ENCODE data around the gene AVPR1B.

AVPR1B gene

DNA sequence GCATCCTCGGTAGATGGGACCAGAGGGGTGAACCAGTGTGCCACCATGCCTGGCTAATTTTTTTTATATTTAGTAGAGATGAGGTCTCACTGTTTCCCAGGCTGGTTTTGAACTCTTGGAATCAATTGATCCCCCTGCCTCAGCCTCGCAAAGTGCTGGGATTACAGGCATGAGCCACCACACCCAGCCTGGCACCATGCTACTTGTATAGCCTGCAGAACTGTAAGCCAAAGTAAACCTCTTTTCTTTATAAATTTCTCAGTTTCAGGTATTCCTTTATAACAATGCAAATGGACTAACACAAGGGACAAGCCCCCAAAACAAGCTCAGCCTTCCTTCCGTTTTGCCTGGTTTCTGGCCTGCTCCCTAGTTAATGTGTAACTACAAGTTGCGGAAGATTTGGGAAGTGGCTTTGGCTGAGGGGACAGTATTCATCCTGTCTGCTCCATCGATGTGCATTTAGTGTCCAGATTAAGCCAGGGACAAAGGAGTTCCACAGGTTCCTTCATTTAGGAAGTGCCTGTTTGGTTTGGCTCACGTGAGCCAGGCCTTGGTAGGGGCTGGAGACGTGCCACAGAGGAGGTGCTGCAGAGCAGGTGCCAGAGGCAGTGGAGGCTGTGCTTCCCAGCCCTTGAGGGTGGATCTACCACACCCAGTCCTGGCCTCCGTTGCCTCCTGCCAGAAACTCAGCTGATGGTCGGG lies 4.4 kb downstream of the AVPR1B start:
- DNase-seq (ENCODE audit: low spot score): no peak

DNA sequence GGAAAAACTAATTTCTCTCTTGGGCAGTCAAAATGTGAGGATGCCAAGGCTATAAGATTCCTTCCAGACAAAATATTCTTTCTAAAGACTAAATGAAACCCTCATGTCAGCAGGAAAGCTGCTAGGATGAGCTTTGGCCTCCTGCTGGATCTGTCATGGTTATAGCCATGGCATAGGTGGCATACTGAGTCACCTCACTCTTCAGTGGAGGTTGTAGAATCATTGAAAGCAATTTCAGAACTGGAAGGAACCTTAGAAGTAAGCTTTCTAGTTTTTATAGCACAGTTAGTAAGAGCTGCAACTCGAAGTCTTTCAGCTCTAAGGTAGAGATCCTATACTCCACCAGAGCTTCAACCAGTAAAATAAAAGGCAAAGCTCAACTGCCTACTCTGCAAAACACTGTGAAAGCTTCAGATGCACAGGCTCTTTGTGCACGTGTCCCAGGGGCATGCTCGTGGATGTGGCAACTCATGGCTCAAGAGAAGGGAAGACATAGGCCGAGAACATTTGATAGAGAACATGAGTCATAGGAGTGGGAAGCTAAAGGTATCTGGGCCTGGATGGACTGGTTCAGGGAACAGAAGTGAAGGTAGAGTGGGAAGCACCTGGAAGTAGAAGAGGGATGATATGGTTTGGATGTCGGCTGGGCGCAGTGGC lies 5.8 kb downstream of the AVPR1B start:
- DNase-seq (ENCODE audit: low spot score): no peak

DNA sequence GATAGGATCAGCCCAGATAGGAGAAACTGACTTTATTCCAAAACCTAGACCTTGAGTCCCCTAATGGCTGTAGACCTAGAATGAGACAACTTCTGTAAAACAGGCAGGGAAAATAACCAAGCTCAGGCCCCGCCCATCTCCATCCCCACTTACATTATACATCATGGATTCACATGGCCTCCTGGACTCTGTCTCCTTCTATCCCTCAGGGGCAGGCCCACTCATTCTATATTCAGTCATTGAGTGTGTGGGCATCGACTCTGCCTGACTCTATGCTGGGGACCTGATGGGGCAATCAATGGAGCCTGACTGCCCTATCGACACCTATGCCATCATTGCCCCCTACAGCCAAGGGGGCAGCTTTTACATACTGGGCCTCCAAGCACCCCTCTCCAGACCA lies 6.4 kb downstream of the AVPR1B start:
- no peak for DNase-seq (ENCODE audit: low spot score)

DNA sequence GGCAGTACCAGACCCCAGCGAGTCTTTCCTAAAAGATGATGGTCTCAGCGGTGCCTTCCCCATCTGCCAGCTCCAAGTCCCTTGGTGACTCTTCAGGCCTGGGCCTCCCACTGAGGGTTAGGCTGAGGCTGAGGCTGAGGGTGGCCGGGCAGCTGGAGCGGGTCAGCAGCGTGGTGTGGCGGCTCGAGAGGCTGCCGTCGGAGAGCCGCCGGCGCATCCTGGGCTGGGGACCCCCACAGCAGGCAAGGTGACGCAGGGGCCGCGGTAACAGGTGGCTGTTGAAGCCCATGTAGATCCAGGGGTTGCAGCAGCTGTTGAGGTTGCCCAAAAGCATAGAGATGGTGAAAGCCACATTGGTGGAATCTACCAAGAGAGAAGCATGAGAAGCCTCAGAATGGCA lies 7.0 kb downstream of the AVPR1B start:
- no peak for DNase-seq (ENCODE audit: low spot score)

DNA sequence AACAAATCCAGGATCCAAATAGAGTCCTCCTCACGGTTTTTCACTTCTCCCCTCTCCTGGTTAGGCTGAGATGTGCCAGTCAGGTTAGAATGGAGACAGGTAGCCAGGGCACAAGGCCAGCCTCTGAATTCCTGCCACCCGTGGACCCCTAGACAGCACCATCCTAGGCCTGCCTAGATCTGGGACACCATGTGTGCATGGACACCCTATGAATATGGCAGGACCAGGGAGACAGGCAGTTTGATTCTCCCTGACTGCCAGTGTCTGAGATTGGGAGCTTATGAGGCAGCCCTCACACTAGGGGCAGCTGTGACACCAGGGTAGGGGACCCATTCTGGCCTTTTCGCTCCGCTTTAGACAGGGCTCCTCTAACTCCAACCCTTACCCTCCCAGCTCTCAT lies 7.5 kb downstream of the AVPR1B start:
- DNase-seq (ENCODE audit: low spot score): no peak

DNA sequence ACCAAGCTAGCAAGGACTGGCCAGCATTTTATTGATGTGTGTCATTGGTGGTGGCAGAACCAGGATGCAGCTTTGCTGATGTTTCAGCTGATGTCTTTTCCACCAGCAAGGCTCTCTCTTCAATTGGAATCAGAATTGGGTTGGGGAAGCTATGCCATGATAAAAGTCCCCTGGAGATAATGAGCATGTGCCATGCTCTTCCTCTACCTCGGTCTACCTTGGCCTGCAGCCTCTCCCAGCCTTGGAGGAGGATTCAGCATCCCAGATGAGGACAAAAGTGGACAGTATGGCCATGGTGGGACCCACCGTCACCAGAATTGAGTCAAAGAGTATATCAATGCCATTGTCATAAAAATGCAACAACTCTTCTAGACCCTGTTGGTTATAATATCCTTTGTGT lies 8.6 kb downstream of the AVPR1B start:
- no peak for DNase-seq (ENCODE audit: low spot score)

DNA sequence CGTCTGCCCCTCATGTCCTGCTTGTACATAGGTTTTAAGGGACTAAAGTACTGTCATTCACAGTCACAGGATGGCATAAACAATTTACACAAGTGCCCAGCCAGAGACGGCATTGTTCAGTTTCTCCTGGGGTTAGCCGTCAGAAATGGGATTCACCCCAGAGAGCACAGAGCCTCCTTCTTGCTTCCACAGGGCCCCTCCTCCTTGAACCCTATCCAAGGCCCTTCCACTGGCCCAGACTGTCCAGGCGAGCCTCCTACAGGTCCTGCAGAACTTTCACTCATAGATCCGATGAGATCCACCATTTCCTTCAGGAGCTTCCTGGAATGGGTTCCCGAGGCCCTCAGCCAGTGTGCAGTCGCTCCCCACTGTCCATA lies 10.0 kb downstream of the AVPR1B start:
- no peak for DNase-seq (ENCODE audit: low spot score)

DNA sequence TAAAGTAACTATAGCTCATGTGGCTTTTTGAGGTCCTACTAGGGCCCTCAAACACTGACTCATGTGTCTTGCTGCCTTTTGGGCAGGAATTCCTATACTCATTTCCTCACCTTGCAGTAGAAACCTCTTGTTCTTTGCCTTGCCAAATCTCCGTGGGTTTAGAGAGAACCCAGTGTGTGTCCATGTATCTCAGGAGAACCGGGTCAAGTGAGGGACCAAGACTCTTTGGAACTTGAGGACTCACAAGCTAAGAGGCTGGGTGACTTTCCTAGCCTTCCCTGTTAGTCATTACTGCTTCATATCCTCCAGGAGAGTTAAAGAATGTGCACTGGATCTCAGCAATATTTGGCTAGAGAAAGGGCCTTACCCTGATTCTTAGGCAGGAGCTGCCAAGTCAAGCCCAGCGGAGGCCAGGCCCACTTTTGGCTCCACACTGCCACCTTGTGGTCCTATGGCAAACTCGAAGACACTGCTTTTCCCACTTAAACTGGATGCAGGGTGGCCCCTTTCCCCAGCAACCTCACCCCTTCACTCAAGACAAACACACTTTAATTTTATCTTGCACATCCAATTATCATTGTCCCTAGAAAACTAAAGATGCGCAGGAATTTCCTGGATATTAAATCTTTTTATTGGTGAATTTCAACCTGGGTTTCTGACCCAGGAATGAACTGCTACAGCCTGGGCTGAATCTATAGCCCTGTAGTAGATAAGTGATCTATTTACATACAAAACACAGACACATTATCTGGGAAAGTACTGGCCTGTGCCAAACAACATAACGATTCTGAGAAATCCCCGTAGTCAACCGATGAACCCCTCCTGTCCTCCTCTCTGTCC lies 10.6 kb downstream of the AVPR1B start:
- DNase-seq (ENCODE audit: low spot score): peak; percentile 80

DNA sequence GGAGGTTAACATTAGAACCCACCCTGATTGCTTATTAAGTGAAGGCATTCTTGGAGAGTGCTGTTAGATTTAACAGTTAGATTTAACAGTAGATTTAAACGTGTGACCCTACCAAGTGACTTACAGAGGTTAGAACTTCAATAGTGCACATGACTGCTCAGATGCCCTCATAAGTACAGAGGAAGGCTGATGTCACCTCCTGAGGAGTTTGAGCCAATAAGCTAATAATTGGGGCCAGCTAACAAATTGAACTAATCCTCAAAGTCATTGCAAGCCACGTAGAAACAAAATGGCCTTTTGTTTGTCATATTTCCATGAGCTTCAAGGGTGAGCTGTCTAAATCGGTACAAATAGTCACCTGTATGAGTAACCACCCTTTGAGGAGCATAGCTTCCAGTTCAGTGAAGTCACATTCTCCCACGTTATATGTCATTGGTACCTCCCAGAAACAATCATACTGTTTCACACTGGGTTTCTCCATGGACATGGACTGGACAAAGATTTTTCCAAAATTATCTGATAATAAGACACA lies 11.7 kb downstream of the AVPR1B start:
- no peak for DNase-seq (ENCODE audit: low spot score)

DNA sequence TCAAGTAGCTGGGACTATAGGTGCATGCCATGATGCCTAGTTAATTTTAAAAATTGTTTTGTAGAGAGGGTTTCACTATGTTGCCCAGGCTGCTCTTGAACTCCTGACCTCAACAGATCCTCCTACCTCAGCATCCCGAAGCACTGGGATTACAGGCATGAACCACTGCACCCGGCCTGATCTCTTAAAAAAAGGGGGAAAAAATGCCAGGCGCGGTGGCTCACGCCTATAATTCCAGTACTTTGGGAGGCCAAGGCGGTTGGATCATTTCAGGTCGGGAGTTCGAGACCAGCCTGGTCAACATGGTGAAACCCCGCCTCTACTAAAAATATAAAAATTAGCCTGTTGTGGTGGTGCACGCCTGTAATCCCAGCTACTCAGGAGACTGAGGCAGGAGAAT lies 13.2 kb downstream of the AVPR1B start:
- DNase-seq (ENCODE audit: low spot score): no peak

DNA sequence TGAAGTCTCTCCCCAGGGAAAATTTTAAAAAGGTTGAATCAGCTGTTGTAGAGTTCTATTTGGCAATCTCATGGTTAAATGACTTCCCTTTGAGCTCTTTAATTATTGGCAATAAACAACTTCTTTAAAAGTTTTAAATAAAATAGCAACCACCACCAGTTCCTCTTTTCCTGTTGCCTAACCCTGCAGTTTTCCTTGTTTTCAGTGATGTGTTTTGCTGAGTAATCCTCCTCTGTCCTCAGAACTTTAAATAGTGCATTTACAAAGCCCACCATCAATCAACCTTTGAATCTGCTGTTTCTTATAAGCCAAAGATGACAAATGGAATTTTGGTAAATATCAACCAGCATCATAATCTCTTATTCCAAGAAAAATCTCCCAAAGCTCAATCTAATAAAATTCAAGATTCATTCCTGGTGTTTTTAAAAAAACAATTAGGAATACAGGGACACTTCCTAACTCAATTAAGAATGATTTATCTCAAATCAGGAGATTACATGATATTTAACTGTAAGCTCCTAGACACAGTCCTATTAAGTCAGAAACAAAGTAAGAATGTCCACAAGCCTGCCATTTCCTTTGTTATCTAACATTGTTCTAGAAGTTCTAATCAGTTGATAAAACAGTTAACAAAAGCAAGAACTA lies 14.8 kb downstream of the AVPR1B start:
- no peak for DNase-seq (ENCODE audit: low spot score)

DNA sequence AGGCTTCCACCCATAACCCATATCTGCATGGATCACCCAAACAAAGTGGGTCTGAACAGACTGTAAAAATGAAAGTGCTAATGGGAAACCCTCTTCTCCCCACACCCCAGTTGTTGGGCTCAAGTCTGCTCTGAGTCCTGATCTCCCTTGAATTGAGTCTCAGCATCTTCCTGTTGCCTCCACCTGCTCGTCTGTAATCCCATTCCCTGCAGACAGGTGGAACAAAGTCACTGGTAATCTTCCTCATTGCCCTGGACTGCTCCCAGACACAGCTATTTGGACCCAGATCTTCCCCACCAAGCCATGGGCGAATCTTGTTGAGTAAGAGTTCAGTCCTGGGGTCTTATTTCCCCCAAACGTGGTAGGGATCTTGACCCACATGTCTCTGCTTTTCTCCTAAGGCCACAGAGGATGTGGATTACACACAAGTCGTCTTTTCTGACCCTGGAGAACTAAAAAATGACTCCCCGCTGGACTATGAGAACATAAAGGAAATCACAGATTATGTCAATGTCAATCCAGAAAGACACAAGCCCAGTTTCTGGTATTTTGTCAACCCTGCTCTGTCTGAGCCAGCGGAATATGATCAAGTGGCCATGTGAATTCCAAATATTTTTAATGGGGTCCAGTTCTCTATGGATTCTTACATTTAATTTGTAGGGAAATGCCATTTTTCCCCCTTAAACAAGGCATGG lies 15.7 kb downstream of the AVPR1B start:
- no peak for DNase-seq (ENCODE audit: low spot score)

DNA sequence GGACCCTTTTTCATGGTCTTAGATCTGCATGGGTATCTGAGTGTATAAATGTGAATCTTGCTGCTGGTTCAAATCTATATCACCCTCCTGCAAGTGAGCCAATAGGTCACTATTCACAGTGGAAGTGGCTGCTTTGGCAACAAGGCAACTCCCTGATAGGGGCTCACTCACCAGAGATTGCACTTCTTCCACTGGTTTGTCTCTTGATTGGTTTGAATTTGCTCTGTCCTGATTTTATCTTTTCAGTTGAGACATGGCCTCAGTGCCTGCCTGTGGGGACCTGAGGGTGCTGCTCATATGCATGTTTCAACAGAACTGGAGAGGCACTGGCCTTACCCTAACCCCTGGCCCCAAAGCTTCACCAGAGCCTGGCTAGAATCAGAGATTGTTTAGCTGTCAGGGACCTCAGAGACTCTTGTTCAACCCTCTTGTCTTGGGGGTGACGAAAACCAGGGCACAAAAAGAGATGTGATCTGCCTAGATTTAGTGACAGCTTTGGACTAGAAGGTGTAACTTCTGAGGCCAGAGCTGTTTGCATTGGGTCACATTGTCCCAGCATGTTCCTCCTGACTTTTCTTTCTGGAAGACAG lies 16.9 kb downstream of the AVPR1B start:
- no peak for DNase-seq (ENCODE audit: low spot score)

DNA sequence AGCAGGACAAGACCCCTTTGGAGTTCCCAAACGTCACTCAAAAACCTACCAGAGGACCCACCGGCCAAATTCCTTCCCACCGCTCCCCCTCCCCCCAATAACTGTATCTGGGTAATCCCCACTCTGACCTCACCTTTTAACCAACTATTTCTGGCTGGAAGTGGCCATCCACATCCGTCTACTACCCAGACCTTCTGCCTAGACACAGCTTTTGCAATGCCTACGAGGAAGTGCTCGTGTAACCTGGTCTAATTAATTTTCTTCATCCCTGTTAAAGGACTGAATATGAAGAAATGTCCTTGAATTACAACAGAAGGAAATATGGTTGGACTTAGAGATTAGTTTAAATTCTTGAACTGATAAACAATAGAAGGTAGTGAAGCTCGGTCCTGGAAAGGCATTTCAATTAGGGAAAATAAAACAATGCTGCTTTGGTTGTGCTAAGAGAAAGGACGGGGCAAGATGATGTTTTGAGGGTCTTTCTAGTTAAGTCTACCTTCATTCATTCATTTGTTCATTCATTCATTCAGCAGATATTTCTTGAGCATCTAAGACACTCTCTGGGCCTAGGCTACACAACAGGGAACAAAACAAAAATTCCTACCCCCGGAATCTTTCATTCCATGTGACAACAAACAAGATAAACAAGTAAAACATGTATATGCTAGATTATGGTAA lies 18.8 kb downstream of the AVPR1B start:
- no peak for DNase-seq (ENCODE audit: low spot score)

DNA sequence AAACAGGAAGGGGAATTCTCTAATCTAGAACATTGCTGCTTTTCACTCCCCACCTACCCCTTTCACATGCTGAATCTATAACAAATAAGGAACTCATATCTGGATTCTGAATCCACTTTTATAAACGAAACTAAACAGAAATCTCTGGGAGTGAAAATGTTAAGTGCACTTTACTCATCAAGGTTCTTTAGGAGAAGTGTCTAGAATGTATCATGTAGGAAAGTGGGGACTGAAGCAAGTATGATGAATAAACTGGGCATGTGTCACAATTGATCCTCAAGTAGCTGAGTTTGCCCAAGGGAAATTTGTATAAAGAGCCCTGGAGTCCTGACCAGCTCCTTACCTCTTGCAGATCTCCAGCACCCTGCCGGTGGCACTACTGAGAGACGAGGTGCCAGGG lies 19.8 kb downstream of the AVPR1B start:
- DNase-seq (ENCODE audit: low spot score): no peak

DNA sequence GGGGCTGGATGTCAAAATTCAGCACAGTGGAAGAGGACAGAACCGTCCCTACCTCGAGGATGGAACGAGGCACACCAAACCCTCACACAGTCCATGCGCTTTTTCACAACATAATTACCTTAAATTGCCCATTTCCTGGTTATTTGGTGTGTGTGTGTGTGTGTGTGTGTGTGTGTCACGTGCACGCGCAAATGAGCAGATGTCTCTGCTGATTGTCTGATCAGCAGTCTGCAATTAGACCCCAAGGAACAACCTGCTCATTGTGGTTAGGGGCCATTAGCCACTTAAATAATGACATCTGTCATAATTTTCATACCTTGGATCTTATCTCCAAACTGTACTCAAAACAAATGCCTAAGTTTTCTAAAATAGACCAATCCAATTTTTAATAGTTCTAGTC lies 23.2 kb downstream of the AVPR1B start:
- DNase-seq (ENCODE audit: low spot score): no peak

DNA sequence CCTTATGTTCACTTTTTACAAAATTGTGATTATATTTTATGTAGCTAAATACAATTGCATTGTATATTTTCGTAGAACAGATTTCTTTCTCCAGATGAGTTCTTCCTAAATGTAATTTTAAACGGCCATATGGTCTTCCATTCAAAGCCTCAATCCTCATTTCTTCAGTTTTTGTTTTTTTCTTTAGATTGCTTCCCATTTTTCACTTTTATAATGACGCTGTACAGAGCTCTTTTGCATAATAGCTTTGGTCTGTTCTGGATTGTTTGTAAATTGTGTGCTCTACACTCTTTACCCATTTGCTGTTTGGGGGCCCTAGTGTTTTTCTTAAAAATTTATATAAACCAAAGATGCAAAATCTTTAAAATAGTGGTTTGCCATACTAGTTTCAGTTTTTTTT lies 27.8 kb downstream of the AVPR1B start:
- no peak for DNase-seq (ENCODE audit: low spot score)

DNA sequence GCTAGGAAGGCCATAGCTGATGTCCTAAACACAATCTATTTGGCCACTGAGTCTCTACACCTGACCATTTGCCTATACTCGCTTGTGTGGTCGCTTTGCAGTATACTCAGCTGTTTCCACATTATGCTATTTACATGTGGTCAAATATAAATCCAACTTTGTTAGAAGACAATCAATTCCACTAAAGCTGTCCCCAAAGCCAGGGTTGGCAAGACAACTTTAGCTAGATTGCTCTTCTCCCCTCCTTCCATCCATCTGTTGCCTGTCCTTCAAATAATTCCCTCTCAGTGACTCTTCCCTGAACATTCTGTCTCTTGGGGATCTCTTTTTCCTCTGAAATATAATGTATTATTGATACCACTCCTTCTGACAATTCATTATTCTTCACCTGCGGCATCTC lies 30.1 kb downstream of the AVPR1B start:
- no peak for DNase-seq (ENCODE audit: low spot score)

DNA sequence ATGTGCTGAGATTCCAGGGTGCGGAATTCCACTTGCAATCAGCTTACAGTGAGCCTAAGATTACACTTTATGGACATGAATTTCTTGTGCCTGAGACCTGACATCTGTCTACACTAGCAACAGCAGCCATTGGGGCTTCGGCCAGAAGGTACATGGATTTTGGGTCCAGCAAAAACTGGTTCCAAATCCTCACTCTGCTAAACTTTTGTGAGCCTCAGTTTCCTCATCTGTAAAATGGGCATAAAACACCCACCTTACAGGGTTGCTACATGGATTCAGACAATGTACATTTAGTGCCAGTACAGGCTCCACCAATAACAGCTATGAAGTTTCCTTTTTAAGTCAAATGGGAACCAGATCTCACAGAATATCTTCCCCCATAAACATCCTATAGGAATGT lies 33.4 kb downstream of the AVPR1B start:
- no peak for DNase-seq (ENCODE audit: low spot score)

DNA sequence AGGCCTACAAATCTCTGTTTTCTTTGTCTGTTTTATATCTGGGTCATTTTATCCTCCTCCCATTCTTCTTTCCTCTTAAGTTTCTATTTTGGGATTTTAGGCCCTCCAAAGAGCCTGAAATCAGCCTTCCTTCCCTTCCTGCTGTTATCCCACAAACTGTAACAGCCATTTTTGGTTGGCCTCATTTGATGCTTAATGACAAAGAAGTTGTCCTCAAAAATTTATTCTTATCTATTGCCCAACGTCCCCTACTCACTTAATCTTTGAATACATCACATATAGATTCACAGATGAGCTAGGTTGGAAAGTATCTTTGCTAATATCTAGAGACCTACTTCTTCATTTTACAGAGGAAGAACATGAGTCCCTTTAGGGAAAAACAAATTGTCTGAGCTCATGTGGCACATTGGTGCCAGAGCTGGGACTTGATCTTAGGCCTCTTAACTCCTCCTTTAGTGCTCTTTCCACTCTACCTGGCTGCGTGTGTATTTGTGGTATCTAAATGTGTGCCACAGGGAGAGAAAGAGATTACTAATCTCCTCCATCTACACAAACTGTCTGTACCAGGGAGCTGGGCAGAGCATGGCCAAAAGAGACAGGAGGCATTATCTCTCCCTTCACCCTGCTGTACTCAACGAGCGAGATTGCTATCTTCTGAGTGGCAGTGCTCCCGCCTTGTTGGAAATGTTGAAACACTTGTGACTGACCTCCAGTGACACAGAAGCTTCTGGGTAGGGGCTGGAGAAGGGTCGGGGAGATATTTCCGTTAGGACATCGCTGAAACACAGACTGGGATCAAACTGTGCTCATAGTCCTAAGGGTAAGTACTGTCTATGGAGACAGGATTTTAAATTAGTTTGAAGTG lies 34.1 kb downstream of the AVPR1B start:
- DNase-seq (ENCODE audit: low spot score): no peak

Measured in activated CD4-positive, alpha-beta T cell treated with anti-CD3 and anti-CD28 coated beads, Interleukin-2, Interleukin-4, amounts not matched to agents 100 ng/mL and 50 ng/mL, durations not matched to agents 16 hours and 8 hours (primary cell).